HAP-1 (cell line): Measurements from ENCODE around the gene ARHGAP45.
"Not testable (repeated sequence)": the region's sequence is repeated elsewhere in the genome, so short reads cannot be mapped to it uniquely, and the experiment has no call there.

ENCODE experiments used
- DNase-seq, 2 experiments: peaks; one replicate each; pipeline ENCODE4 v3.0.0-alpha.2; 2016 to 2020; ENCODE audit warnings: low spot score in 2 of 2
- H3K27me3 ChIP-seq: fragments of 250-450 bp; sonication (Bioruptor Pico); 2 replicates; pipeline ENCODE4 v1.5.1; 2020; ENCODE audit warnings: low read depth, mild to moderate bottlenecking, moderate library complexity
- H3K36me3 ChIP-seq: fragments of 250-450 bp; sonication (Bioruptor Pico); replicated peaks from 2 replicates; pipeline ENCODE4 v1.5.1; 2020; ENCODE audit warnings: mild to moderate bottlenecking
- H3K4me1 ChIP-seq: fragments of 250-450 bp; sonication (Bioruptor Pico); 2 replicates; pipeline ENCODE4 v1.5.1; 2020; ENCODE audit warnings: mild to moderate bottlenecking
- H3K4me3 ChIP-seq: fragments of 250-450 bp; sonication (Bioruptor Pico); 2 replicates; pipeline ENCODE4 v1.5.1; 2020; ENCODE audit warnings: mild to moderate bottlenecking, moderate library complexity
- H3K9me3 ChIP-seq: fragments of 250-450 bp; sonication (Bioruptor Pico); 2 replicates; pipeline ENCODE4 v1.5.1; 2020; ENCODE audit warnings: mild to moderate bottlenecking, moderate library complexity
- in situ Hi-C: fragments of 300-500 bp; cut with MboI; formaldehyde crosslinking; loops from 3 replicates; pipeline ENCODE4 v1.14.3; 2020; ENCODE audit warnings: low sequenced_read_pairs, inconsistent platforms, mixed read lengths

The ARHGAP45 gene

GRCh38 chr19:1117654-1118053 lies 50.7 kb downstream of the ARHGAP45 start:
- Histone ChIP-seq H3K9me3 (no peaks in the 10 kb centered on the region), H3K27me3 (no peaks in the 10 kb centered on the region), H3K4me1 (peaks cover 5% of the 10 kb centered on the region; the same call in 1 of the 2 replicates), H3K36me3 (peaks cover 25% of the 10 kb centered on the region), H3K4me3 (no peak overlapping the region)
- DNase-seq, result no peak
- in situ Hi-C loops, result no loop called here

GRCh38 chr19:1118999-1119398 lies 52.0 kb downstream of the ARHGAP45 start:
- no peaks in the 10 kb centered on the region for H3K9me3 ChIP-seq
- peaks cover 23% of the 10 kb centered on the region for H3K36me3 ChIP-seq
- no peak overlapping the region for H3K4me3 ChIP-seq
- in situ Hi-C loops, result no loop called here
- no peaks in the 10 kb centered on the region for H3K4me1 ChIP-seq
- DNase-seq, result no peak
- no peaks in the 10 kb centered on the region for H3K27me3 ChIP-seq

GRCh38 chr19:1119475-1120217 lies 52.7 kb downstream of the ARHGAP45 start:
- DNase-seq, result no peak
- Histone ChIP-seq H3K36me3 (peaks cover 17% of the 10 kb centered on the region), H3K27me3 (no peaks in the 10 kb centered on the region), H3K9me3 (no peaks in the 10 kb centered on the region), H3K4me3 (no peak overlapping the region), H3K4me1 (no peaks in the 10 kb centered on the region)
- in situ Hi-C loops, result no loop called here

GRCh38 chr19:1121395-1121794 lies 54.4 kb downstream of the ARHGAP45 start:
- no peaks in the 10 kb centered on the region for H3K4me1 ChIP-seq
- no peak overlapping the region for H3K4me3 ChIP-seq
- H3K27me3 ChIP-seq, result no peaks in the 10 kb centered on the region
- peaks cover 17% of the 10 kb centered on the region for H3K36me3 ChIP-seq
- DNase-seq, result no peak
- in situ Hi-C loops, result no loop called here
- no peaks in the 10 kb centered on the region for H3K9me3 ChIP-seq

- peaks cover 15% of the 10 kb centered on the region for H3K36me3 ChIP-seq
- in situ Hi-C loops, result no loop called here
These were observed 55.3 kb downstream of the ARHGAP45 start for GRCh38 chr19:1122021-1122971.

GRCh38 chr19:1122972-1123363 lies 56.0 kb downstream of the ARHGAP45 start:
- H3K4me3 ChIP-seq, result no peak overlapping the region
- no peaks in the 10 kb centered on the region for H3K27me3 ChIP-seq
- DNase-seq, result peak; percentile 49 to 92
- H3K9me3 ChIP-seq, result no peaks in the 10 kb centered on the region
- H3K4me1 ChIP-seq, result no peaks in the 10 kb centered on the region
- in situ Hi-C loops, result no loop called here
- H3K36me3 ChIP-seq, result peaks cover 17% of the 10 kb centered on the region

More at GRCh38 chr19:1122021-1122971, 55.3 kb downstream of the ARHGAP45 start:
- Histone ChIP-seq H3K4me1 (no peaks in the 10 kb centered on the region), H3K27me3 (no peaks in the 10 kb centered on the region), H3K4me3 (no peak overlapping the region), H3K9me3 (no peaks in the 10 kb centered on the region)
- DNase-seq, result no peak

- DNase-seq, result no peak
- no peaks in the 10 kb centered on the region for H3K27me3 ChIP-seq
- in situ Hi-C loops, result no loop called here
- no peaks in the 10 kb centered on the region for H3K4me1 ChIP-seq
- H3K4me3 ChIP-seq, result no peak overlapping the region
- H3K36me3 ChIP-seq, result peaks cover 17% of the 10 kb centered on the region
- H3K9me3 ChIP-seq, result no peaks in the 10 kb centered on the region
These were observed 56.4 kb downstream of the ARHGAP45 start for GRCh38 chr19:1123381-1123780.

GRCh38 chr19:1123885-1124677 lies 57.1 kb downstream of the ARHGAP45 start:
- DNase-seq, result no peak
- no peaks in the 10 kb centered on the region for H3K9me3 ChIP-seq
- H3K36me3 ChIP-seq, result peaks cover 17% of the 10 kb centered on the region
- H3K27me3 ChIP-seq, result no peaks in the 10 kb centered on the region
- no peak overlapping the region for H3K4me3 ChIP-seq
- in situ Hi-C loops, result no loop called here
- no peaks in the 10 kb centered on the region for H3K4me1 ChIP-seq

GRCh38 chr19:1125601-1126467 lies 58.9 kb downstream of the ARHGAP45 start:
- Histone ChIP-seq H3K9me3 (no peaks in the 10 kb centered on the region), H3K4me1 (no peaks in the 10 kb centered on the region), H3K36me3 (peaks cover 17% of the 10 kb centered on the region), H3K27me3 (no peaks in the 10 kb centered on the region), H3K4me3 (no peak overlapping the region)
- no peak for DNase-seq
- in situ Hi-C loops, result no loop called here

GRCh38 chr19:1126984-1127760 lies 60.2 kb downstream of the ARHGAP45 start:
- in situ Hi-C loops, result no loop called here
- H3K36me3 ChIP-seq, result peaks cover 11% of the 10 kb centered on the region
- no peak for DNase-seq
- H3K4me3 ChIP-seq, result no peak overlapping the region
- no peaks in the 10 kb centered on the region for H3K9me3 ChIP-seq
- no peaks in the 10 kb centered on the region for H3K4me1 ChIP-seq
- H3K27me3 ChIP-seq, result no peaks in the 10 kb centered on the region

GRCh38 chr19:1128106-1128505 lies 61.1 kb downstream of the ARHGAP45 start:
- Histone ChIP-seq H3K4me3 (no peak overlapping the region), H3K27me3 (no peaks in the 10 kb centered on the region), H3K9me3 (no peaks in the 10 kb centered on the region), H3K4me1 (no peaks in the 10 kb centered on the region), H3K36me3 (peaks cover 7% of the 10 kb centered on the region)
- DNase-seq, result no peak
- in situ Hi-C loops, result no loop called here

GRCh38 chr19:1129084-1129483 lies 62.1 kb downstream of the ARHGAP45 start:
- DNase-seq, in situ Hi-C loops, H3K9me3 ChIP-seq, H3K36me3 ChIP-seq, H3K4me1 ChIP-seq, H3K27me3 ChIP-seq, H3K4me3 ChIP-seq: not testable (repeated sequence)
